Measurements from ENCODE around the gene RELN. TPM values are rescaled to one million over a fixed set of nuclear protein-coding genes. Genes with fewer than 3 reads are reported as not detected.

RELN gene
- total RNA-seq, 1 experiment from 2014 or later, result 0.02 TPM

- H4K91ac ChIP-seq (ENCODE audit: insufficient read length, low read depth, low read length), result no peak overlapping the region
- no peak overlapping the region for H3K56ac ChIP-seq (ENCODE audit: insufficient read length, low read depth, low read length)
- H2BK15ac ChIP-seq (ENCODE audit: low read depth, low read length), result no peak overlapping the region
- H2BK120ac ChIP-seq (ENCODE audit: low read depth, low read length, poor library complexity, severe bottlenecking), result no peak overlapping the region
- no peak overlapping the region for H3K18ac ChIP-seq (ENCODE audit: insufficient read length, low read depth, low read length)
- no peak overlapping the region for H2AK5ac ChIP-seq (ENCODE audit: insufficient read length, low read length)
- no peaks in the 10 kb centered on the region for H3K23me2 ChIP-seq (ENCODE audit: insufficient read length, low read depth, low read length, poor library complexity, severe bottlenecking)
- Mint-ChIP-seq H3K27me3 (ENCODE audit: low read depth) (peaks cover 60% of the 10 kb centered on the region), H3K4me1 (no peaks in the 10 kb centered on the region), H3K27ac (no peak overlapping the region), H3K4me3 (no peak overlapping the region), H3K36me3 (ENCODE audit: insufficient read depth in 1 of 3, low read depth in 3 of 3) (no peaks in the 10 kb centered on the region), H3K9me3 (no peaks in the 10 kb centered on the region)
- no peak overlapping the region for H2BK20ac ChIP-seq (ENCODE audit: low read depth, low read length, poor library complexity, severe bottlenecking)
- H4K8ac ChIP-seq (replicated peaks; ENCODE audit: insufficient read length, low read depth, low read length), result no peak overlapping the region
- no peak overlapping the region for H3K27ac ChIP-seq (ENCODE audit: insufficient read length, low read depth, low read length)
- H3T11ph ChIP-seq (ENCODE audit: low read length), result no peak overlapping the region
- no peak overlapping the region for H3K4me2 ChIP-seq (ENCODE audit: insufficient read depth, insufficient read length, low read length)
- no peak overlapping the region for H3K4ac ChIP-seq (ENCODE audit: low read depth, low read length)
- no peak for DNase-seq
- no peaks in the 10 kb centered on the region for H3K9me3 ChIP-seq (ENCODE audit: control insufficient read depth, low read depth, low read length)
- H3K27me3 ChIP-seq (ENCODE audit: insufficient read depth, low read length), result no peaks in the 10 kb centered on the region; the same call in 1 of the 2 replicates
- no peak overlapping the region for H2AFZ ChIP-seq (ENCODE audit: low read length)
- H4K5ac ChIP-seq (ENCODE audit: insufficient read length, low read depth, low read length), result no peak overlapping the region
- TF ChIP-seq CTCF (conservative IDR thresholded peaks at IDR 0.05), result no peak
- no peaks in the 10 kb centered on the region for H4K20me1 ChIP-seq (ENCODE audit: control insufficient read depth, insufficient read depth, insufficient read length)
- no peak overlapping the region for H3K23ac ChIP-seq (ENCODE audit: insufficient read length, low read depth, low read length)
- no peaks in the 10 kb centered on the region for H3K4me1 ChIP-seq (ENCODE audit: insufficient read depth, low read length)
- no peak overlapping the region for H3K9ac ChIP-seq (ENCODE audit: extremely low read depth, insufficient read length, low read length)
- no peak overlapping the region for H3K14ac ChIP-seq (ENCODE audit: insufficient read depth, low read length)
- H3K79me2 ChIP-seq (ENCODE audit: insufficient read depth, low read length), result no peaks in the 10 kb centered on the region
- H2BK12ac ChIP-seq (ENCODE audit: insufficient read length, low read depth, low read length), result no peak overlapping the region
- no CpG with 5 or more reads among the region's 2 CpGs for WGBS (ENCODE audit: extremely low coverage, insufficient read length, low lambda C conversion rate)
- no peaks in the 10 kb centered on the region for H3K79me1 ChIP-seq (ENCODE audit: insufficient read depth, low read depth, low read length, poor library complexity, severe bottlenecking)
- no peak overlapping the region for H2BK5ac ChIP-seq (ENCODE audit: insufficient read length, low read length)
Measured at GRCh38 chr7:103981003-103981423, 8.4 kb downstream of the RELN start.

Measured in H9 (cell line).